Activated T-cell treated with anti-CD3 and anti-CD28 coated beads for 24 hours (primary cell): Measurements from ENCODE around the gene ASB7.
"Not testable (repeated sequence)": the region's sequence is repeated elsewhere in the genome, so short reads cannot be mapped to it uniquely, and the experiment has no call there.

Source experiments
- DNase-seq: peaks from one replicate; pipeline ENCODE4 v3.0.0-alpha.2; 2020; ENCODE audit warnings: low read depth

The ASB7 gene, protein sequence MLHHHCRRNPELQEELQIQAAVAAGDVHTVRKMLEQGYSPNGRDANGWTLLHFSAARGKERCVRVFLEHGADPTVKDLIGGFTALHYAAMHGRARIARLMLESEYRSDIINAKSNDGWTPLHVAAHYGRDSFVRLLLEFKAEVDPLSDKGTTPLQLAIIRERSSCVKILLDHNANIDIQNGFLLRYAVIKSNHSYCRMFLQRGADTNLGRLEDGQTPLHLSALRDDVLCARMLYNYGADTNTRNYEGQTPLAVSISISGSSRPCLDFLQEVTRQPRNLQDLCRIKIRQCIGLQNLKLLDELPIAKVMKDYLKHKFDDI

DNA sequence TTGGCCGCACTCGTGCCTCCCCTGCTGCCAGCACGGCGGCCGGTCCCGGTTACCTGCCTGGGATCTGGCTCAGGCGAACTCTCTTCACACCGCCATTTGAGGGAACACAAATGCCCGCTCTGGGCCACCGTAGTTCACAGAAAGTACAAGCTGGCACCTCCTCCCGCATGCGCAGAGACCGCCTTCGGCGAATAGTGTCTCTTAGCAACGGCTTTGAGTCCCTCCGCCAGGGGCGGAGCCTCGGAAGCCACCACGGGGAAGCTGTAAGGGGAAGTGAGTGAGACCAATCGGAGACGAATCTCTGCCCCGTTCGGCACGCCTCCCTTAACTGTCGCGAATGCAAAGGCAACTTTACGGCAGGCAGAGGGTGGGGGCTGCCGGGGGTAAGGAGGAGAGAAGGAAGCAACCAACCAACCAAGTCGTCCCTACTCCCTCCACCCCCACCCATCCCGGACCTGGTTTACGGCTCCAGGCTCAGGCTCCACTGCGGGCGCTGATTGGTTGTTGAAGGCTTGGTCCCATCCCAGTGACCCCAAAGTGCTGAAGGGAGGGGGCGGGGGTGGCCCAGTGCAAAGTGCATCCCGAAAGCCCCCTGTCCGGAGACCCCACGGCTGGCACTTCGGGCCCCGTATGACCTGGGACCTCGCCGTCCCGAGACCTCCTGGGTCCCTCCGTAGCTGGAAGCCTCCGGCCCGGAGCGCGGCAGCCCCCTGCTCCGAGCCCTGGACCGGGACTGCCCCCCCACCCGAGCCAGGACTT lies at the start of gene ASB7, which contains the start of gene LINS1:
Gene ASB7 (plus strand): TSS at position 526 of the 759 bp plus-strand sequence. CDS start 9,628 bp downstream, outside the sequence.
Gene LINS1 (minus strand): TSS at position 121 of the 759 bp plus-strand sequence. CDS start 21,342 bp downstream, outside the sequence.
- DNase-seq: peak; percentile 100

DNA sequence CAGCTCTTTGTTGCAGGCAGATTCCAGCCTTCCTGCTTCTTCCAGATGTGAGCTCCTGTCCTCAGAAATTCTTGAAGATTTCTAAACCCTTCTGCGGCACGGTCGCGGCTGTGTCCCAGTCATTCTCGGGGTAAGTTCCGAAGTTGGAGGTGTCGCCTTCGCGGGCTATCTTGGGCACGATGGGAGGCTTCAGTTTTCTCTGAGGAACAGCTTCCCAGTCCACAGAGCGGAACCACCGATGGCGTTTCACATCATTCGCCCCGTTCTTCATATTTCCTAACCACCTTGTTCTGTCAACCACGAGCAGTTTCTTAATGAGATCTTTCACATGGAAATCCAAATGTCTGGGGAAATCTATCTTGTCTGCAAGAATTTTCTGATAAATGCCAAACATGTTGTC lies 48.9 kb upstream of the ASB7 start:
- no peak for DNase-seq

DNA sequence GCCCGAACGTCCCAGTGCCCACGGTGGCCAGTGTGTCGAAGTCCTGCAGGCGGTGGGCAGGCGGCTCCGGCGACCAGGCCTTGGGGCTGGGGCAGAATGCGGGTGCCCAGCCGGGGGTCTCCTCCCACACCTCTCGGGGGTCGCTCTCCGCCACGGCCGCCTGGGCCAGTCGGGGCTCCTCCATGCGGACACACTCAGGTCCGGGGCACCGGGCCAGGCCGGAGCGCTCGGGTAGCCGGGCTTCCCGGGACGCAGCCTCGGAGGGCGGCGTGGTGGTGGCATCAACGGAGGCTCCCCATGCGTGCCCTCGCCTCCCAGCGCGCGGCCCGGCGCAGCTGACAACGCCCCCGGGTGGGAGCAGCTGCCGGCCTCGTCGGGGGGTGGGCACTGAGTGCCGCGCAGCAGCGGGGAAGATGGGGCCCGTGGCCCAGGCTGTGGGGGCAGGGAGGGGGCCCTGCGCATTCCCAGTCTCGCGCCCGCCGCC lies 43.6 kb upstream of the ASB7 start:
- no peak for DNase-seq

DNA sequence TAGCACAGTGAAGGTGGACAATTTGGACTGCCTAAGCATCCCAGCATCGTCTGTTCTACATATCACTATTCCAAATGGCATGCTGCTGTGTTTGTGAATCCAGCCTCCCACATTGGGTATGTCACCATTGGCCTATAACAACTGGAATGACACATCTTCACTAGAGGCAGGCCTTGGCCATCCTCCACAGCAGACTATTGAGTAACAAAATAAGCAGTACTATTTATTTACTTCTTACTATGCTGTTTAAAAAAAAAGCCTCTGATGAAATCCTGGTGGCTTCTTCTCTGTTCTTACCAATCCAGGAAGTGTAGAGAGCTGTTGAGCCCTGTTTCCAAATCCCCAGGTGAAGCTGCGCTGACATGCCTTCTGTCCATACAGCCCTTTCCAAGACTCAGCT lies 43.1 kb upstream of the ASB7 start:
- DNase-seq: no peak

DNA sequence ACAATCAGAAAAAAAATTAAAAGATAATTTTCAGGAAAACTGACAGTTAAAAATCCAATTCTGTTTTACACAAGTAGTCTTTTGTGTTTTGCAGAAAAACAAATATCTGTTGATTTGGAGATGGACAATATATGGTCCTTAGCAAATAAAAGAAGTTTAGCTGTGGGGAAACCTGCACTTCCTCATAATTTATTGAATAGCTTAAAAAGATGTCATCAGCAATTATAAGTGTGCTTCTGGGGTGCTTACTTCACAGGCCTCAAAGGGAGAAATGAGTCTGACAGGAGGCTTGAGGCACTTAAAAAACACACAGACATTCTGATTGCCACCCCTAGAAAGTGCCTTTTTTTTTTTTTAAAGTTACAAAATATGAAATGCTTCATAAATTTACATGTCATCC lies 42.1 kb upstream of the ASB7 start:
- DNase-seq: no peak

DNA sequence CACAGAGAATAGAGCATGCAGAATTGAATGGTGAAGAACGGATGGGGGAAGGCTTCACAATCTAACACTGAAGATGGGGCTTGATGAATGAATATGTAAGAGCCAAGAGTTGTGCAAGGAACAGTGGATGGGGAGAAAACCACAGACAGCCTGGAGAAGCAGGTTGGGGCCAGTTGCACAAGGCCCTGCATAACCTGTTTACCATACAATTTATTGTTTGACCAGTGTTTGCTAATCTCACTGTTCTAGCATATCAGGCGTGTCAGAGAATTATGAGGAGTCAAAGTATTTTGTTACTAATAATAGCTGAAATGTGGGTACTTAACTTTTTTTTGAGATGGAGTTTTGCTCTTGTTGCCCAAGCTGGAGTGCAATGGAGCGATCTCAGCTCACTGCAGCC lies 36.8 kb upstream of the ASB7 start:
- DNase-seq: no peak

DNA sequence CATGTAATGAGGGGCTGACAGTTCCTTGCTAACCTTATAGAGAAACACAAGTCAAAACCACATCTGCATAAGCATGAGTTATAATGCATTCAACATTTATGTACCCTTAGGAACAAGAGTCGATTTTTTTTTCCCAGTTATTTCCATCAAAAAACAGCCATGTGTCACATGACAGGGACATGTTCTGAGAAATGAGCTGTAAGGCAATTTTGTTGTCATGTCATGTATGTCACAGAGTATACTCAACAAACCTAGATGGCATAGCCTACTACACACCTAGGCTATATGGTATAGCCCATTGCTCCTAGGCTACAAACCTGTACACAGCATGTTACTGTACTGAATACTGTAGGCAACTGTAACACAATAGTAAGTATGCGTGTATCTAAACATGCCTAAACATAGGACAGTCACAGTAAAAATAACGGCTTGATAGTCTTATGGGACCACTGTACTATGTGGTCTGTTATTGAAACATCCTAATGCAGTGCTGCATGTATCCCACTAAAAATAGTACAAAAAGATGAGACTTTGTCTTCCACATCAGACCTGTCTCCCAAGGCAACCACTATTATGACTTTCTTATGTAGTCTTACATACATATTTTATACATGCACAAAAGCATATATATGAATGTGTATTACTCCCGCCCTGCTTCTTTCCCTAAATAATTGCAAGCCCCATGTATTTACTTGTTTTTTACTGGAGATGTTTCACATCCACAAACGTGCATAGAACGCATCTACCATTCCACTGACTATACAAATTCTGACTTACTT lies 35.4 kb upstream of the ASB7 start:
- no peak for DNase-seq

DNA sequence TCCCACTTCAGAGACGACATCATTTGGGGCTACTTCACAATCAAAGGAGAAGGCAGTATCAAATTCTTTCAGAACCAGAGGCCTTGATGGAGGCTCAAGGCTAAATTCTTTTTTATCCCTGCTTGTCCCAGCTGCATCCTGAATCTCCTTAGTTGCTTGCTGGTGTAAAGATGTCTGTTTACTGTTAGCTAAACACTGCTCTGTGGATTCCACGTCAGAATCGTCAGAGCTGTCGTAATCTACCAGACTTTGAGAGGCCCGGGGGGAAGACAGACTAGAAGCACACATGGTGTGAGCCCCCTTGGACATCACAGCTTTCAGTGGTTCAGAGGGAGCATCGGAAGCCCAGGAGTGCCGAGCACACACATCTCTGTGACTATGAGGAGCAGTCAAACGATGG lies 33.0 kb upstream of the ASB7 start:
- DNase-seq: no peak

DNA sequence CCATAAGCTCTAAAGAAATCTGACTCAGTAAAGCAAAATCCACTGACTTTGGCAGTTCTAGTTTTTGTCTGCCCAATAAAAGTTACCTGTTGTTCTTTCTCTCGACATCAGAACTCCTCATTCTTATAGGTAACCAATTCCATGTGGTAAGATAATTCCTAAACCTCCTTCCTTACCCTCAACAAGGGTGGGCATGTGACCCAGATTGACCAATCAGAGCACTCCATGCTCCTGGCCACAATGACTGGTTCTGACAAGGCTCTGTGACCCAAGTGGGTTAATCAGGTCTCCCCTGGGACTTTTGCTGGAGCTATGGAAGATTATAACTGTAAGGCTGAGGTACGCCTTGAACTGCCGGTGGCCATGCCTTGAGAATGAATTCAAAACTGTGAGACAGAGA lies 32.1 kb upstream of the ASB7 start:
- no peak for DNase-seq

DNA sequence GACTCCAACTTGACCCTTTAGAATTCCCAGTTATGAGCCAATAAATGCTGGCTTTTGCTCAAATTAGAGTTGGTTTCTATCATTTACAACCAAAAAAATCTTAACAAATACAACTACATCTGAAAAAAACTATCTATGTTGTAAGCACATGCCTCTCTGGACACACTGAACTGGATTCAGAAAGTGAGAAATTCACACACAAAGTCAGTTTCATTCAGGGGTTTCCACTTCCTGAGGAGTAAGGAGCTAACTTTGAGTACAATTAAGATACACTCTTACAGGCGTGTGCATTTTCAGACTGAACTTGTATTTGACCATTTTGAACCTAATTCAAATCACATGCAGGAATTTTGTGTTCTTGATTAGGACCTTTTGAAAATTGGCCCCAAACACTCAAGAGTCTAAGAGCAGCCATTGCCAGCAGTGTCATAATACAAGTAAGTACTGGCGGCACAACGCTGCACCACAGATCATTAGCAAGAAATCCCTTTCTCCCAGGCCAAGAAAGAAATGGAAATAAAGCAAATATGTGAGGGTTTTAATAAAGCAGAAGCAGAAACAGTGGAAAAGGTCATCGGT lies 31.6 kb upstream of the ASB7 start:
- DNase-seq: no peak

DNA sequence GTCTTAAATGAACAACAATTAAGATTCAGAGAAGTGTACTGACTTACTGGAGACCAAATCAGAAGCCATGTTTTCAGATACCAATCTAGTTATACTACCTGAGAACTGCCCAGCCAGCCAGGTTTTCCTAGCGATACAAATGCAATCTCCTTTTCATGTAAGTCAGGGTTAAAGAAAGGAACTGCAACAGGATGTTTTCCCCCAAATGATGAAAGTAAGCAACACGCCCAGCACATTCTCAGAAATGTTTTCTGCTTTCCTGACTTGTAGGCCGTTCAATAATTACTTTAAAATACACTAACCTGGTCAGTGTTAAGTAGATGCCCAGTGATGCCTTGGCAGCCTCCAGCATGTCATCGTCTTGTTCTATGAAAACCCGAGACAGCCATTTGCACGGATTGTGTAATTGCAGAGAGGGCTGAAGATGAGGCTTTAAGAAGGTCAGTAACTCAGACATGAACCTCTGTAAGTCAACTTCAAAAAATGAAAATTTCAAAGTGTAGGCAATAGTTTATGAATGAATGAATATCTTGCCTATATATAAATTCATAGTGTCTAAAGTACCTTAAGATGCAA lies 30.7 kb upstream of the ASB7 start:
- DNase-seq: no peak

DNA sequence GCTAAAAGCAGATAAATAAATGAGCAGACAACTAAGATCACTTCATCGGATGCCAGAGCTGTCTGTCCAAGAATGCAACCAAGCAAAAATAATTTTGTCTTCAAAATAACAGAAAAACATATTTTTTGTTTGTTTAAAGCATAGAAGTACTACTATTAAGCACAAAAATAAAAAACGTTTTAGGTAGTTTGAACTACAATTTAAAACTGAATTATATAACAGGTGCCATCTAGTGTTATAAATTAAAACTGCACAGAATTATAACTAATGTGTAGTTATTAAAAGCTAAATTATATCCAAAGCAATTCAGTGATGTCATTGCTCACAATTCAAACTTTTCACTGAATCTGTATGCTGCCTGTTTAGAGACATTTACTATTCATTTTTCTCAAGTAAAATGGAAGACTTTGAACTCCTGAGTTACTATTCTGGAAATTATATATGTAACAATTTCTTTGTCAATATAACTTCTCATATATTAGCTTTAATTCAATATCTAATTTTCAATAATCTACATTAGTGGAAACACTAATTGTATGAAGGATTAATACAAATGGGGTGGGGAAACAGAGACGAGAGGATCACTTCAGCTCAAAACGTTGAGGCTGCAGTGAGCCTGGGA lies 29.9 kb upstream of the ASB7 start:
- no peak for DNase-seq

DNA sequence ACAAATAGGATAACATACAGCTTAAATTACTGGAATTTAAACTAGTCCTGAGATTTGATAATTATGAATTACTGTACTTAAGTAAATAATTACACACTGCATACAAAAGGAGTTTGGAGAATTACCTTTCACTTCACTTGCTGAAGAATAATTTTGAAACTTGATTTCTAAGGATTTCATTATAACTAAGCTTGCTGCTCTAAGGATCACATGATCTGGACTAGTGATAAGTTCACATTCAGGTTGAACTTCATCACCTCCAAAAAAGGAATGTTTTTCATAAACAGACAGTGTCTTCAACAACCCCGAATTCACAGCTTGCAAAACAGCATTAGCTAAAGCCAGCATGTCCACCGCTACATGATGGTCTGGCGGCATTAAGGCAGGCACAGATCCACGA lies 28.9 kb upstream of the ASB7 start:
- no peak for DNase-seq

DNA sequence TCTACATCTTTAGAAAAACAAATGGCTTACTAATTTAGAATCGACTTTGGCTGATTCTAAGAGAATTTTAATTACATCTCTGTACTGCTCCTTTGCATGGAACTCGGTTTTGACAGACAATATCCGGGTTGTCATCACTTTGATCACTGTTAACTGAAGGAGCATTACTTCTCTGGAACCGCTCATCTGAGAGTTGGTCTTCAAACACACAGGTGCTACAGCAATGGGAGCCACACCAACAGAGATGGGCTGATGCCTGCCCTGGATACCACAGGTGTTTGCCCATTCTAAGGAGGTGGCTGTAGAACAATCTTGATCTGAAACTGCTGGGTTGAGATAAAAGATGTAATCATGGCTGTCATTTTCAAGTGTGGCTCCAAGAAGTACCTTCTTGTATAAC lies 22.0 kb upstream of the ASB7 start:
- no peak for DNase-seq

DNA sequence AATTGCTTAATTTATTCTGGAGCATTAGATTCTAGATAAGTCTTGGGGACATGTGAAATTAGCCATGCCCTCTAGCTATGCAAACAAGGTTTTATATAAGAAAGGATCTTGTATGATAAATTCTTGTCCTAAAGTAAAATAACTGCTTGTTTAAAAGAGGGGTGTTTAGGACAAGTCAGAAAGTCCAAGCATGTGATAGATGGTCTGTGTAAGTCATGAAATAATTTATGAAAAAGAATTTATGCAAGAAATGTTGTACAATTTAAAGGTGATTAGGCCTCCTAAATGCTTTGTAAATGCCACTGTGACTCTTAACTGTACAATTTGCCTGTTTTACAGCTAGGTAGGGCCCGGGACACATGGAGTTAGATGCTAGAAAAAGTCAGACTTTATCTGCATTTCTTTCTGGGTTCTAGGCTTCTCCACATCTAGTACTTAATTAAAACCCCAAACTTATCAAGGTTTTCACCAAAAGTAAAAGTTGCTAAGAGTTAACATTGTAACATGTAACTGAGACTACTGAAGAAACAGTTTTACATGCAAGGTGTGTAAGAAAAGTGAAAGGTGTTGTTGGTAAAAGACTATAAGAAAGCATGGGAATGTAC lies 13.6 kb upstream of the ASB7 start:
- no peak for DNase-seq

DNA sequence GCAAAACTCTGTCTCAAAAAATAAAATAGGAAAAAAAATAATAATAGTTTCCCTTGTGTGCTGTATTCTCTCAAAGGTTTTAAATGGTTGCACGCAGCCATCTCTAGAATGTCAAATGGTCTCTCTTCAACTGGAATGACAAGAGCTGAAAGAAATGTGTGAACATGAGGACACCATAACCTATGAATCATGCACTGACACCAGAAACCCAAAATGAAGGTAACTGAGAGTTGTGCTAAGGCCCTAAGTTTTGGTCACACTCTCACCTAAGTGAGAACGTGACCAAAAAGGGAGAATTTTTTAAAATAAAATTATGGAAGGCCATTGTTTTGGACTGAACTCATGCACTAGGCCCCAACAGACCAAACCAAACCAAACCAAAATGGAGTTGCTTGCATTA lies 11.2 kb upstream of the ASB7 start:
- not testable (repeated sequence) for DNase-seq

DNA sequence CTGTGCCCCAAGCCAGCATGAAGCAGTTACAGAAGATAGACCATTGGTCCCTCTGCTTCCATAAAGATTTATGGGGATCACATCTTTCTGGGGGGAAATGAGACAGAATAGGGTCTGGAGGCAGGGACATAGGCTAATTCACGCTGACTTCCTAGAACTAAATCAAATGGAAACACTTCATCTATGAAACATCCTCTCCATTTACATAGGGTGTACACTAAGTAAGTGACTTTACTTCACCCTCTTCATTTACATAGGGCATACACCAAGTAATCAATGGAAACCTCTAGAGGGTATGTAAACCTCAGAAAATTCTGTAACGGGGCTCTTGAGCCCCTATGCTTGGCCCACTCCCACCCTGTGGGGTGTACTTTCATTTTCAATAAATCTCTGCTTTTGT lies 10.6 kb upstream of the ASB7 start:
- DNase-seq: no peak

DNA sequence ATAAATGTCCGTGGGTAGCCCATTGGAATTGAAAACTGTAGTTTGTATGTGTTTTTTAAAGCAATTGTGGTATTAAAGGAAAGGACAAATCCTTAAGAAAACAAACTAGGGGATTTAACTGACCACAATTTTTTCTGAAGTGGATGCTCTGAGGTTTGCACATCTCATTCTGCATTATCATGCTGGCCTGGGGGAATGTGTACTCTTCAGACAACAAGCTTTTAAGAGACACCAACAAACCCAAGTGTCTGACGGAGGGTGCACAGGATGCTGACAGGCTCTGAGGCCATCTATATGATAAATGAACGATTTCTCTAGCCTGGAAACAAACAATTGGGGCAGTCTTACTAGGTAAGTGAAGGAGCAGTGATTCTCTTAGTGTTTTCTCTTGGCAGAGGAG lies 9.5 kb upstream of the ASB7 start:
- no peak for DNase-seq

DNA sequence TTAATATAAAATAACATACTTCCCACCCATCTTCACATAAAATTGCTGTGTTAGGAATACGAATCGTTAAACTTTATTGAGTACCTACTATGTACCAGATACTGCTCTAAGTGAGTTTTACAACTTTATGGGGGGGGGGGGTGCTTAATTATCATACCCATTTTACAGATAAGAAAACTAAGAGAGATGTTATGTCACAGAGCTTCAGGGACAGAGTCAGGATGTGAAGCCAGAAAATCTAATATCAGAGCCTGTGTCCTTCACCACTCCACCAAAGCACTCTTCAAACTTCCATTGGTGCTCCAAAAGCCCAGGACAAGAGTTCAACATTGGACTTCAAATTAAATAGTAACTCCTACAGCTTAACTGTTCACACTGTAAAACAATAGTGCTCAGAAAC lies 9.0 kb upstream of the ASB7 start:
- DNase-seq: no peak

DNA sequence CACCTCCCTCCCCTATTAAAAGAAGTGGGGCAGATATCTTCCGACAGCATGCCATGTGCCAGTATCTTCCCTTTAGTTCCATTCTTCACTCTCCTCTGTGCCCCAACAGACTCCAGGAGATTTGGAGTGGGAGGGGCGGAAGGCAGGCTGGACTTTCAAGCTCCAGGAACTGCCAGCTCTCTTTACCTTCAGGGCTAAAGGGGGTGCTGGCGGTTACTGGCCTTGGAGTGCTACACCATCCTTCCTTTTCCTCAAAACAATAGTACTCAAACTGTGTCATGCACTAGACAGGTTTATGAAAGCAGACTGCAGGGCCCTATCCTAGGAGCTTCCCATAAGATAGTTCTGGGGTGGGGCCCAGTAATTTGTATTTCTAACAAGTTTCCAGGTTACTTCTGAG lies 6.4 kb upstream of the ASB7 start:
- no peak for DNase-seq

DNA sequence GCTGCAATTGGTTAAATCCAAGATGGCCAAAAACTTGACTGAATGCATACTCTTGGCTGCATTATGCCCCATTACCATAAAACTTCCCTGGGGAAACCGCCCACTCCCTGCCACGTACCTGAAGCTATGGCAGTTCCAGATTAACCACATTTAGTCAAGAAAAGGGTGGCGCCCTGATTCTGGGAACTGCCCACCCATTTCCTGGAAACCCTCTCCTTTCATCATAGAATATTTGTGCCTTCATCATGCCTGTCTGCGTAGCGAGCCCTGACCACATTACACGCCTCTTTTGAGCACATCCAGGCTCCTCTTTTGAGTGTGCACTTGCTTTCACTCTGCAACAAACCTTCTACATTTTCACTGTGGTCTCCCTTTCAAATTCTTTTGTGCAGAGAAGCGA lies 5.6 kb upstream of the ASB7 start:
- DNase-seq: peak; percentile 90
